Neural cell (in vitro differentiated cells): Measurements from ENCODE around the gene IFIT3. TPM values are rescaled to one million over a fixed set of nuclear protein-coding genes. Genes with fewer than 3 reads are reported as not detected.

Source experiments
- H2AFZ ChIP-seq: fragments of 200-600, 300-800 bp; sonication (generic), shearing (Covaris generic); 2 replicates; pipeline ENCODE4 v1.6.0; 2014; ENCODE audit warnings: low read depth, mild to moderate bottlenecking, antibody characterized with exemption, low read length, moderate library complexity
- H3F3A ChIP-seq: fragments of 200-600 bp; shearing (Covaris generic); 2 replicates; pipeline ENCODE4 v1.6.1; 2016; ENCODE audit warnings: mild to moderate bottlenecking, moderate library complexity, mixed read lengths, antibody characterized with exemption, low read length; ENCODE audit not compliant: insufficient read depth, poor library complexity, severe bottlenecking
- H3K27ac ChIP-seq: fragments of 200-600, 300-800 bp; sonication (generic), shearing (Covaris generic); 2 replicates; pipeline ENCODE4 v1.5.1; 2014; ENCODE audit warnings: mild to moderate bottlenecking, low read length, moderate library complexity
- H3K27me3 ChIP-seq: fragments of 300-800, 200-600 bp; sonication (generic), shearing (Covaris generic); 2 replicates; pipeline ENCODE4 v1.6.0; 2014; ENCODE audit warnings: mild to moderate bottlenecking, low read depth, low read length, moderate library complexity; ENCODE audit not compliant: insufficient read depth
- H3K36me3 ChIP-seq: fragments of 300-800, 200-600 bp; sonication (generic), shearing (Covaris generic); 2 replicates; pipeline ENCODE4 v1.5.1; 2014; ENCODE audit warnings: mild to moderate bottlenecking, antibody characterized with exemption, low read length, moderate library complexity; ENCODE audit not compliant: insufficient read depth
- H3K4me2 ChIP-seq: fragments of 300-800, 200-600 bp; sonication (generic), shearing (Covaris generic); 2 replicates; pipeline ENCODE4 v1.6.0; 2014; ENCODE audit warnings: mild to moderate bottlenecking, low read length
- H3K4me3 ChIP-seq: fragments of 300-800, 200-600 bp; sonication (generic), shearing (Covaris generic); 2 replicates; pipeline ENCODE4 v1.5.1; 2014; ENCODE audit warnings: mild to moderate bottlenecking, low read length, moderate library complexity
- H3K79me2 ChIP-seq: fragments of 200-600 bp; shearing (Covaris generic); replicated peaks from 2 replicates; pipeline ENCODE4 v1.6.0; 2014; ENCODE audit warnings: mild to moderate bottlenecking, low read length, moderate library complexity; ENCODE audit not compliant: insufficient read depth
- H3K9ac ChIP-seq: fragments of 300-800, 200-600 bp; sonication (generic), shearing (Covaris generic); 2 replicates; pipeline ENCODE4 v1.6.1; 2016; ENCODE audit warnings: mild to moderate bottlenecking, low read length, mixed read lengths
- H3K9me2 ChIP-seq: fragments of 200-600 bp; shearing (Covaris generic); 2 replicates; pipeline ENCODE4 v1.6.1; 2016; ENCODE audit warnings: mild to moderate bottlenecking, low read length, mixed read lengths; ENCODE audit not compliant: insufficient read depth
- H3K9me3 ChIP-seq: fragments of 200-600, 300-800 bp; sonication (generic), shearing (Covaris generic); 2 replicates; pipeline ENCODE4 v1.6.1; 2016; ENCODE audit warnings: mild to moderate bottlenecking, mixed run types, low read length, moderate library complexity, mixed read lengths
- H4K20me1 ChIP-seq: fragments of 200-600 bp; shearing (Covaris generic); 2 replicates; pipeline ENCODE4 v1.6.1; 2016; ENCODE audit warnings: mild to moderate bottlenecking, mixed run types; ENCODE audit not compliant: insufficient read depth
- EP300 ChIP-seq: fragments of 450-650 bp; conservative IDR thresholded peaks from 2 replicates; pipeline ENCODE4 v1.6.1; 2014; ENCODE audit warnings: antibody characterized with exemption, mild to moderate bottlenecking, moderate library complexity; ENCODE audit not compliant: poor library complexity, severe bottlenecking
- EZH2 ChIP-seq: fragments of 200-600, 300-800 bp; shearing (Covaris generic), sonication (generic); IDR thresholded peaks from 2 replicates; pipeline ENCODE4 v1.6.1; 2014; ENCODE audit warnings: antibody characterized with exemption, low read length, borderline replicate concordance, mild to moderate bottlenecking; ENCODE audit not compliant: insufficient read depth, poor library complexity, severe bottlenecking
- MXI1 ChIP-seq: fragments of 450-650 bp; conservative IDR thresholded peaks from 2 replicates; pipeline ENCODE4 v1.6.1; 2014; ENCODE audit warnings: antibody characterized with exemption, mild to moderate bottlenecking; ENCODE audit not compliant: poor library complexity, severe bottlenecking
- POLR2AphosphoS5 ChIP-seq: IDR thresholded peaks from 2 replicates; pipeline ENCODE4 v1.6.1; 2012
- RAD21 ChIP-seq: fragments of 450-650 bp; conservative IDR thresholded peaks from 2 replicates; pipeline ENCODE4 v1.6.1; 2014; ENCODE audit warnings: antibody characterized with exemption, mild to moderate bottlenecking, moderate library complexity
- REST ChIP-seq: IDR thresholded peaks from 2 replicates; pipeline ENCODE4 v1.6.1; 2012; ENCODE audit warnings: borderline replicate concordance
- SMC3 ChIP-seq: fragments of 450-650 bp; conservative IDR thresholded peaks from 2 replicates; pipeline ENCODE4 v1.6.1; 2014; ENCODE audit warnings: antibody characterized with exemption, mild to moderate bottlenecking, moderate library complexity; ENCODE audit not compliant: poor library complexity
- TAF1 ChIP-seq: IDR thresholded peaks from 2 replicates; pipeline ENCODE4 v1.6.1; 2012; ENCODE audit warnings: low read depth
- polyA plus RNA-seq: library from polyadenylated mRNA; depleted of rRNA; stranded (reverse); fragments of >200 nt; gene quantifications from 2 replicates; pipeline ENCODE4 v1.2.3, GENCODE V29; 2014
- TF ChIP-seq, protein P1 (sequence below): fragments of 450-650 bp; IDR thresholded peaks from 2 replicates; pipeline ENCODE4 v1.5.1; 2014; ENCODE audit warnings: antibody characterized with exemption, mild to moderate bottlenecking, moderate library complexity; ENCODE audit not compliant: poor library complexity, severe bottlenecking

The IFIT3 gene
- polyA plus RNA-seq, 1 donor from 2014 or later = 0.24 TPM

DNA sequence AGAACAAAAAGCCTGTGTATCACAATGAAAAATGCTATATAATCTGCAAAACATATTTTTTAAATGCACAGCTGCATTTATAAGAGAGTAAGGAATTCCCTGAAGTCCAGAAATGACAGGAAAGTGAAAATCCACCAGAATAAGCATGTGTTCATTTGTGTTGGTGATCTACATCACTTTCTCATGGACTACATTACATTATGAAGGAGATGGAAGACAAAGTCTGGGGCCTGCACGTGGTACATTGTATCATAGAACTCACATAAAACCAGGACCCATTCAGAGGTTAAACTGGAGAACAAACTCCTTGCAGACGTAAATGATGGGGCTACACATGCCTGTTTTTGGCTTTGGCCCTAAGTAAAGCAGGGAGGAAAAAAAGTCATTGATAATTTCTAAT lies 16.4 kb downstream of the IFIT3 start:
- no peak overlapping the region for H3K9ac ChIP-seq
- H3K4me3 ChIP-seq = peak overlapping the region; percentile 64
- H3K79me2 ChIP-seq = no peaks in the 10 kb centered on the region
- H3K9me2 ChIP-seq = no peaks in the 10 kb centered on the region
- H3K36me3 ChIP-seq = no peaks in the 10 kb centered on the region
- H4K20me1 ChIP-seq = no peaks in the 10 kb centered on the region
- peak overlapping the region; percentile 71 for H3K4me2 ChIP-seq
- H3K9me3 ChIP-seq = no peaks in the 10 kb centered on the region
- H2AFZ ChIP-seq = no peak overlapping the region
- no peak overlapping the region for H3K27ac ChIP-seq
- H3F3A ChIP-seq = peaks cover 3% of the 10 kb centered on the region
- TF ChIP-seq EP300 (no peak), POLR2AphosphoS5 (no peak), TAF1 (no peak), REST (no peak), SMC3 (no peak), MXI1 (no peak), RAD21 (no peak)
- TF ChIP-seq, protein P1, sequence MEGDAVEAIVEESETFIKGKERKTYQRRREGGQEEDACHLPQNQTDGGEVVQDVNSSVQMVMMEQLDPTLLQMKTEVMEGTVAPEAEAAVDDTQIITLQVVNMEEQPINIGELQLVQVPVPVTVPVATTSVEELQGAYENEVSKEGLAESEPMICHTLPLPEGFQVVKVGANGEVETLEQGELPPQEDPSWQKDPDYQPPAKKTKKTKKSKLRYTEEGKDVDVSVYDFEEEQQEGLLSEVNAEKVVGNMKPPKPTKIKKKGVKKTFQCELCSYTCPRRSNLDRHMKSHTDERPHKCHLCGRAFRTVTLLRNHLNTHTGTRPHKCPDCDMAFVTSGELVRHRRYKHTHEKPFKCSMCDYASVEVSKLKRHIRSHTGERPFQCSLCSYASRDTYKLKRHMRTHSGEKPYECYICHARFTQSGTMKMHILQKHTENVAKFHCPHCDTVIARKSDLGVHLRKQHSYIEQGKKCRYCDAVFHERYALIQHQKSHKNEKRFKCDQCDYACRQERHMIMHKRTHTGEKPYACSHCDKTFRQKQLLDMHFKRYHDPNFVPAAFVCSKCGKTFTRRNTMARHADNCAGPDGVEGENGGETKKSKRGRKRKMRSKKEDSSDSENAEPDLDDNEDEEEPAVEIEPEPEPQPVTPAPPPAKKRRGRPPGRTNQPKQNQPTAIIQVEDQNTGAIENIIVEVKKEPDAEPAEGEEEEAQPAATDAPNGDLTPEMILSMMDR = no peak
- no peaks in the 10 kb centered on the region for H3K27me3 ChIP-seq

DNA sequence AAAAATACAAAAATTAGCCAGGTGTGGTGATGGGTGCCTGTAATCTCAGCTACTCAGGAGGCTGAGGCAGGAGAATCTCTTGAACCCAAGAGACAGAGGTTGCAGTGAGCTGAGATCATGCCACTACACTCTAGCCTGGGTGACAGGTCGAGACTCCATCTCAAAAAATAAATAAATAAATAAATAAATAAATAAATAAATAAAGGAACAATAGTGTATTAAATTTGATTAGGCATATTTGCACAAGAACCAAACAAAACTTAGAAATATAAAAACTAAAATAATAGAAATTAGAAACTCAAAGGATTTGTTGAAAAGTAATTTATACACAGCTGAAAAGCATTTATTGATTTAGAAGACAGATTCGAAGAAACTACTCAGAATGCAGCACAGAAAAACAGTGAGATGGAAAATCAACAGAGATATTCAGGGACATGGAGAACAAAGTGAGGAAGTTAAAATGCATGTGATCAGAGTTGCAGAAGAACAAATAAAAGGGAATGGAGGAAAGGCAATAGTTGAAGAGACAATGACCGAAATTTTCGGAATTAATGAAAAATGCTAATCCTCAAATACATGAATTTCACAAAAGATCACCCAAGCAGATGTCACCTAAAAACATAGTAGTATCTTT lies 17.7 kb downstream of the IFIT3 start:
- Histone ChIP-seq H2AFZ (no peak overlapping the region), H3K4me3 (no peak overlapping the region), H4K20me1 (no peaks in the 10 kb centered on the region), H3K79me2 (no peaks in the 10 kb centered on the region), H3K9ac (no peak overlapping the region), H3K9me2 (no peaks in the 10 kb centered on the region), H3K4me2 (no peak overlapping the region), H3K27ac (no peak overlapping the region), H3K9me3 (no peaks in the 10 kb centered on the region), H3F3A (peaks cover 3% of the 10 kb centered on the region), H3K27me3 (no peaks in the 10 kb centered on the region), H3K36me3 (no peaks in the 10 kb centered on the region)
- TF ChIP-seq, protein P1 = no peak
- no peak for TF ChIP-seq TAF1
- TF ChIP-seq SMC3 = no peak
- no peak for TF ChIP-seq EP300
- no peak for TF ChIP-seq MXI1
- TF ChIP-seq EZH2 = no peak
- TF ChIP-seq REST = no peak
- no peak for TF ChIP-seq POLR2AphosphoS5
- TF ChIP-seq RAD21 = no peak
